ENCODE measurements around the gene STK32B. TPM values are rescaled to one million over a fixed set of nuclear protein-coding genes. Genes with fewer than 3 reads are reported as not detected.

STK32B gene
- total and polyA plus RNA-seq, 12 donors: 0.16 to 6.8 (median 0.52) TPM

GRCh38 chr4:5044341-5044740 is 6.9 kb upstream of the STK32B start:
- no peaks in the 10 kb centered on the region for H3K4me1 ChIP-seq (replicated peaks in 1 of 2)
- WGBS, 4 donors: 50 to 58% (median 55%) methylated on average over 3 of the region's 3 CpGs
- peak in 1 of 7 donors; percentile 20 for DNase-seq
- H3K9me3 ChIP-seq (replicated peaks in 1 of 3): no peaks in the 10 kb centered on the region
- no peak overlapping the region for H3K27ac ChIP-seq
- intact Hi-C loops (cut with DNase I): loop anchor here in 1 of 2 donors (10.0 kb wide), 1 partner anchor 770 kb away; no protein-coding TSS in a partner anchor
- H3K36me3 ChIP-seq (replicated peaks in 1 of 2): no peaks in the 10 kb centered on the region
- TF ChIP-seq POLR2A (IDR thresholded peaks at IDR 0.05) (no peak), CTCF (IDR thresholded peaks at IDR 0.05) (no peak)
- H3K27me3 ChIP-seq: no peaks in the 10 kb centered on the region
- H3K4me3 ChIP-seq: no peak overlapping the region

GRCh38 chr4:5045097-5045496 is 6.2 kb upstream of the STK32B start:
- Histone ChIP-seq H3K4me1 (replicated peaks in 1 of 2) (no peaks in the 10 kb centered on the region), H3K9me3 (replicated peaks in 1 of 3) (no peaks in the 10 kb centered on the region), H3K27ac (peak overlapping the region in 1 of 5 donors; percentile 40), H3K4me3 (no peak overlapping the region), H3K36me3 (replicated peaks in 1 of 2) (no peaks in the 10 kb centered on the region), H3K27me3 (peaks cover 3% of the 10 kb centered on the region)
- intact Hi-C loops (cut with DNase I): loop anchor here in 1 of 2 donors (10.0 kb wide), 1 partner anchor 770 kb away; no protein-coding TSS in a partner anchor
- WGBS, 4 donors: 39 to 51% (median 46%) methylated on average over 3 of the region's 3 CpGs
- no peak for TF ChIP-seq CTCF (IDR thresholded peaks at IDR 0.05)
- TF ChIP-seq POLR2A (IDR thresholded peaks at IDR 0.05): no peak
- peak; percentile 27 to 61 (median 34) for DNase-seq

GRCh38 chr4:5048721-5049120 is 2.6 kb upstream of the STK32B start:
- Histone ChIP-seq H3K4me1 (replicated peaks in 1 of 2) (peaks cover 8 to 14% of the 10 kb centered on the region in 2 donors), H3K9me3 (replicated peaks in 1 of 3) (no peaks in the 10 kb centered on the region), H3K27me3 (peaks cover 14% of the 10 kb centered on the region), H3K4me3 (no peak overlapping the region), H3K36me3 (replicated peaks in 1 of 2) (no peaks in the 10 kb centered on the region), H3K27ac (no peak overlapping the region)
- intact Hi-C loops (cut with DNase I): loop anchor here in 1 of 2 donors (10.0 kb wide), 1 partner anchor 766 kb away; no protein-coding TSS in a partner anchor
- TF ChIP-seq POLR2A (IDR thresholded peaks at IDR 0.05) (no peak), CTCF (IDR thresholded peaks at IDR 0.05) (no peak)
- no peak for DNase-seq
- WGBS, 4 donors: 80 to 88% (median 84%) methylated on average over 4 of the region's 4 CpGs

GRCh38 chr4:5050520-5051277 is 581 bp upstream of the STK32B start:
- WGBS, 4 donors: 1 to 2% (median 1%) methylated on average over 15 to 36 of the region's 36 CpGs
- peaks cover 14% of the 10 kb centered on the region for H3K27me3 ChIP-seq
- no peaks in the 10 kb centered on the region for H3K9me3 ChIP-seq (replicated peaks in 1 of 3)
- H3K4me3 ChIP-seq: peak overlapping the region in 3 of 4 donors; percentile 18 to 56 (median 19)
- intact Hi-C loops (cut with DNase I): no loop called here
- peak; percentile 62 to 79 (median 68) for DNase-seq
- no peak for TF ChIP-seq POLR2A (IDR thresholded peaks at IDR 0.05)
- peak; percentile 44 to 67 (median 60) for TF ChIP-seq CTCF (IDR thresholded peaks at IDR 0.05)
- no peaks in the 10 kb centered on the region for H3K36me3 ChIP-seq (replicated peaks in 1 of 2)
- H3K27ac ChIP-seq: no peak overlapping the region
- H3K4me1 ChIP-seq (replicated peaks in 1 of 2): peaks cover 8 to 14% of the 10 kb centered on the region in 2 donors
